Left lung (tissue), 10 donors: ENCODE measurements around the gene CYB5RL. TPM values are rescaled to one million over a fixed set of nuclear protein-coding genes. Genes with fewer than 3 reads are reported as not detected.

Experiments used
- ATAC-seq: fragments of 200-7000 bp; cut with Tn5 transposase; one replicate; pipeline ENCODE4 v1.9.1; 2020; ENCODE audit warnings: moderate library complexity
- DNase-seq, 4 donors: peaks; one replicate each; pipeline ENCODE4 v3.0.0-alpha.2; 2013 to 2020
- H3K27ac ChIP-seq, 2 donors: fragments of 200-600 bp; sonication (generic) in 1 of 2; one replicate each; pipeline versions ENCODE4 v1.5.0 to v1.8.0; 2020 to 2021
- H3K27me3 ChIP-seq, 2 donors: fragments of 200-600 bp; sonication (generic) in 1 of 2; one replicate each; pipeline versions ENCODE4 v1.5.0 to v1.8.0; 2020 to 2021
- H3K36me3 ChIP-seq, 2 donors: fragments of 200-600 bp; sonication (generic) in 1 of 2; one replicate each; pipeline versions ENCODE4 v1.5.0 to v1.8.0; 2020 to 2021
- H3K4me1 ChIP-seq, 2 donors: fragments of 200-600 bp; one replicate each; pipeline ENCODE4 v1.8.0; 2021
- H3K4me3 ChIP-seq, 2 donors: fragments of 200-600 bp; sonication (generic) in 1 of 2; one replicate each; pipeline versions ENCODE4 v1.5.0 to v1.8.0; 2020 to 2021; ENCODE audit warnings: mild to moderate bottlenecking in 1 of 2
- H3K9me3 ChIP-seq, 2 donors: fragments of 200-600 bp; sonication (generic) in 1 of 2; one replicate each; pipeline versions ENCODE4 v1.5.0 to v1.8.0; 2020 to 2021
- CTCF ChIP-seq, 2 donors: fragments of 200-600 bp; sonication (generic) in 1 of 2; IDR thresholded peaks; one replicate each; pipeline versions ENCODE4 v1.5.0 to v1.8.0; 2021; ENCODE audit warnings: antibody characterized with exemption in 2 of 2
- intact Hi-C, 2 donors: fragments of 100-400 bp; cut with DNase I; formaldehyde crosslinking; loops; one replicate each; pipeline versions ENCODE4 v1.11.2 to v1.14.2; 2022
- polyA plus RNA-seq, 6 donors: library from polyadenylated mRNA; unstranded; fragments of 120-200 nt; gene quantifications; one replicate each; pipeline ENCODE4 v1.2.1, GENCODE V29; 2013; ENCODE audit not compliant: insufficient read length in 6 of 6
- total RNA-seq, 2 donors: library from RNA; stranded (reverse); fragmentation: NEBNext Ultra II Directional; extraction: Animal tissue kit (Norgen Biotek cat#: 25700); gene quantifications; one replicate each; pipeline ENCODE4 v1.2.1, GENCODE V29; 2021
- donor health status: DM: no; HTN: yes; CAD: no.
- donor health status: DM: no; HTN: no; CAD: no.

Gene CYB5RL
- total and polyA plus RNA-seq, 8 donors = 7.4 to 11.7 (median 10.2) TPM

- Histone ChIP-seq H3K27me3 (no peaks in the 10 kb centered on the region), H3K36me3 (peaks cover 0 to 4% of the 10 kb centered on the region in 2 donors), H3K9me3 (no peaks in the 10 kb centered on the region), H3K27ac (no peak overlapping the region), H3K4me1 (peaks cover 0 to 13% of the 10 kb centered on the region in 2 donors), H3K4me3 (no peak overlapping the region)
- no peak for DNase-seq
- no peak for TF ChIP-seq CTCF (IDR thresholded peaks at IDR 0.05)
- no peak for ATAC-seq
- intact Hi-C loops = no loop called here
These were observed 30.9 kb upstream of the CYB5RL start for GRCh38 chr1:54230507-54231339.

- no peaks in the 10 kb centered on the region for H3K9me3 ChIP-seq
- peak; percentile 53 for ATAC-seq
These were observed 29.6 kb upstream of the CYB5RL start for GRCh38 chr1:54229281-54229891.

GRCh38 chr1:54228638-54229079 lies 28.8 kb upstream of the CYB5RL start:
- H3K27ac ChIP-seq = no peak overlapping the region
- intact Hi-C loops = no loop called here
- no peak for ATAC-seq

More at GRCh38 chr1:54229281-54229891, 29.6 kb upstream of the CYB5RL start:
- Histone ChIP-seq H3K27me3 (no peaks in the 10 kb centered on the region), H3K27ac (no peak overlapping the region), H3K36me3 (peaks cover 0 to 4% of the 10 kb centered on the region in 2 donors), H3K4me1 (peaks cover 0 to 13% of the 10 kb centered on the region in 2 donors), H3K4me3 (no peak overlapping the region)
- TF ChIP-seq CTCF (IDR thresholded peaks at IDR 0.05) = no peak
- intact Hi-C loops = no loop called here
- DNase-seq = no peak

DNA sequence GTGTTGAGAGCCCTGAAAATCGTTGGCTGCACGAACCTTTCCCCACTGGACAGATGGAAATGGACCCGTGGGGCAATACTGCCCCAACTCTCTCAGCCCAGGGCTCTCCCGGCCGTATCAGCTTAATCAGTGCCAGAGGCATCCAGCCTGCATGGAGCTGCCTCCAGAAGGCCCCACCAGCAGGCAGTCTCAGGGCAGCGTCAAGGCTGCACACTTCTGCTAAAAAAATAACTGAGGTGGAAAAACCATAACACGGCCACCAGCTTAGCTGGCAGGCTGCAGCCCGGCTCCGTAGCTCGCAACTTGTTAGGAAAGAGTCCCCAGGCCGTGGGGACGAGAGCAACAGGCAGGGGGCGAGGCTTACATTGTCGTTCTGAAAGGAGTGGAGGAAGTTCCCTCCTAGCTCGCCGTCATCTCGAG lies 28.1 kb upstream of the CYB5RL start:
- Histone ChIP-seq H3K9me3 (no peaks in the 10 kb centered on the region), H3K27ac (no peak overlapping the region), H3K27me3 (no peaks in the 10 kb centered on the region), H3K4me3 (no peak overlapping the region), H3K4me1 (peaks cover 0 to 13% of the 10 kb centered on the region in 2 donors), H3K36me3 (peaks cover 0 to 4% of the 10 kb centered on the region in 2 donors)
- ATAC-seq (no peak), DNase-seq (no peak)
- TF ChIP-seq CTCF (IDR thresholded peaks at IDR 0.05) = no peak
- intact Hi-C loops = no loop called here

More at GRCh38 chr1:54228638-54229079, 28.8 kb upstream of the CYB5RL start:
- no peak for DNase-seq
- Histone ChIP-seq H3K9me3 (no peaks in the 10 kb centered on the region), H3K36me3 (peaks cover 0 to 4% of the 10 kb centered on the region in 2 donors), H3K27me3 (no peaks in the 10 kb centered on the region), H3K4me3 (no peak overlapping the region), H3K4me1 (peaks cover 0 to 13% of the 10 kb centered on the region in 2 donors)
- no peak for TF ChIP-seq CTCF (IDR thresholded peaks at IDR 0.05)

DNA sequence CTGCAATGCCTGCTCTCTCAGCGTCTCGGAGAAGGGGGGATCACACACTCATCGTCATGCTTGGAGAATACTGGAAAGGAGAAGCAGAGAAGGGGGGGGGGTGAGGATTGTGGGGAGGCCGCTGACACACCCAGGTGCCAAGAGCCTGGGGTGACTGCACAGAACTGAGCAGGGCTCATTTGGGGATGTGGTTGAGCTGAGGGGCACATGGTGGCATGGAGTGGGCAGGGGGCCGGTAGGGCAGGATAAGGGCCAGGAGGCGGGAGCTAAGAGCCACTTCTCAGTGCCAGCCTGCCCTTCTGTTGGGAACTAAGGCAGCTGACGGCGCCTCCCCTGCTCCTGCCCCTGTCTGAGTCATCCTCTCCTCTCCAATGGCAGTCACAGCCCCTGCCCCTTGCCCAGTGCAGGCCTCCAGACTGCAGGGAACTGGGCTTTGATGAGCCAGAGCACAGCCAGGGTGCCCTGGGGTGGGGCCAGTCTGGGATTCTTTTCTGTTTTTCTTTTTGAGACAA lies 27.3 kb upstream of the CYB5RL start:
- Histone ChIP-seq H3K4me3 (no peak overlapping the region), H3K4me1 (peaks cover 0 to 13% of the 10 kb centered on the region in 2 donors), H3K9me3 (no peaks in the 10 kb centered on the region), H3K27me3 (no peaks in the 10 kb centered on the region), H3K27ac (peak overlapping the region in 1 of 2 donors; percentile 13), H3K36me3 (peaks cover 0 to 4% of the 10 kb centered on the region in 2 donors)
- TF ChIP-seq CTCF (IDR thresholded peaks at IDR 0.05) = no peak
- ATAC-seq = peak; percentile 81
- peak in 1 of 4 donors; percentile 62 for DNase-seq
- intact Hi-C loops = no loop called here
